Mucosa of rectum (tissue), 2 donors: ENCODE data around the gene XDH.
A peak's percentile ranks its signal among the peaks of the same experiment; 100 is the strongest.

Experiments
- H3K27ac ChIP-seq, 2 donors: one replicate each; pipeline ENCODE4 v1.7.0; 2013; ENCODE audit warnings: inconsistent platforms in 2 of 2, low read depth in 2 of 2, low read length in 2 of 2
- H3K27me3 ChIP-seq, 2 donors: one replicate each; pipeline ENCODE4 v1.7.0; 2013; ENCODE audit warnings: low read length in 2 of 2; ENCODE audit not compliant: control insufficient read depth in 2 of 2, insufficient read depth in 2 of 2
- H3K36me3 ChIP-seq, 2 donors: one replicate each; pipeline ENCODE4 v1.7.0; 2013; ENCODE audit warnings: low read length in 2 of 2; ENCODE audit not compliant: control insufficient read depth in 2 of 2, insufficient read depth in 2 of 2
- H3K4me1 ChIP-seq, 2 donors: one replicate each; pipeline ENCODE4 v1.7.0; 2013; ENCODE audit warnings: low read length in 2 of 2, mild to moderate bottlenecking in 1 of 2; ENCODE audit not compliant: control insufficient read depth in 2 of 2, insufficient read depth in 2 of 2
- H3K4me3 ChIP-seq, 2 donors: one replicate each; pipeline ENCODE4 v1.7.0; 2013; ENCODE audit warnings: low read length in 2 of 2
- H3K9ac ChIP-seq, 2 donors: one replicate each; pipeline ENCODE4 v1.7.0; 2013; ENCODE audit warnings: low read length in 2 of 2, low read depth in 1 of 2, mild to moderate bottlenecking in 1 of 2
- H3K9me3 ChIP-seq, 2 donors: one replicate each; pipeline ENCODE4 v1.7.0; 2013; ENCODE audit warnings: low read length in 2 of 2; ENCODE audit not compliant: control insufficient read depth in 2 of 2
- donor health status: healthy.
- donor health status: Normal muscosa, but diverticular disease.

The XDH gene

GRCh38 chr2:31414601-31415241, at the start of gene XDH:
TSS of gene XDH (minus strand) at chr2:31414742. CDS start at chr2:31414666, 76 bp downstream.
- H3K9me3 ChIP-seq, result no peaks in the 10 kb centered on the region
- peak within 1 kb of the TSS; percentile 80 for H3K27ac ChIP-seq
- H3K4me3 ChIP-seq, result peak within 1 kb of the TSS; percentile 66 to 71
- H3K9ac ChIP-seq, result peak within 1 kb of the TSS; percentile 38 to 49
- H3K4me1 ChIP-seq, result peaks cover 14 to 17% of the 10 kb centered on the region in 2 donors
- no peaks in the 10 kb centered on the region for H3K36me3 ChIP-seq
- no peaks in the 10 kb centered on the region for H3K27me3 ChIP-seq

- Histone ChIP-seq H3K4me3 (no peak overlapping the region), H3K9me3 (no peaks in the 10 kb centered on the region), H3K36me3 (no peaks in the 10 kb centered on the region), H3K27ac (no peak overlapping the region), H3K27me3 (no peaks in the 10 kb centered on the region), H3K9ac (no peak overlapping the region), H3K4me1 (no peaks in the 10 kb centered on the region)
These were observed 43.1 kb upstream of the XDH start for GRCh38 chr2:31457651-31458050.

- Histone ChIP-seq H3K27ac (no peak overlapping the region), H3K9ac (no peak overlapping the region), H3K36me3 (no peaks in the 10 kb centered on the region), H3K27me3 (no peaks in the 10 kb centered on the region), H3K4me1 (no peaks in the 10 kb centered on the region), H3K9me3 (peaks cover 0 to 2% of the 10 kb centered on the region in 2 donors), H3K4me3 (no peak overlapping the region)
These were observed 32.3 kb upstream of the XDH start for GRCh38 chr2:31446848-31447247.

- H3K4me3 ChIP-seq, result no peak overlapping the region
These were observed 27.8 kb upstream of the XDH start for GRCh38 chr2:31442376-31442775.

GRCh38 chr2:31440764-31441163, 26.2 kb upstream of the XDH start:
- Histone ChIP-seq H3K4me1 (no peaks in the 10 kb centered on the region), H3K27me3 (no peaks in the 10 kb centered on the region), H3K27ac (no peak overlapping the region), H3K36me3 (no peaks in the 10 kb centered on the region), H3K9ac (no peak overlapping the region), H3K4me3 (no peak overlapping the region), H3K9me3 (no peaks in the 10 kb centered on the region)

More at GRCh38 chr2:31442376-31442775, 27.8 kb upstream of the XDH start:
- H3K4me1 ChIP-seq, result no peaks in the 10 kb centered on the region
- no peak overlapping the region for H3K9ac ChIP-seq
- no peaks in the 10 kb centered on the region for H3K36me3 ChIP-seq
- H3K27ac ChIP-seq, result no peak overlapping the region
- H3K9me3 ChIP-seq, result no peaks in the 10 kb centered on the region
- H3K27me3 ChIP-seq, result no peaks in the 10 kb centered on the region

- Histone ChIP-seq H3K9ac (no peak overlapping the region), H3K27ac (no peak overlapping the region), H3K9me3 (no peaks in the 10 kb centered on the region), H3K36me3 (no peaks in the 10 kb centered on the region), H3K4me3 (no peak overlapping the region), H3K4me1 (peaks cover 0 to 6% of the 10 kb centered on the region in 2 donors), H3K27me3 (no peaks in the 10 kb centered on the region)
These were observed 20.4 kb upstream of the XDH start for GRCh38 chr2:31434911-31435310.

GRCh38 chr2:31433541-31433940, 19.0 kb upstream of the XDH start:
- Histone ChIP-seq H3K9ac (no peak overlapping the region), H3K9me3 (no peaks in the 10 kb centered on the region), H3K4me1 (peaks cover 0 to 6% of the 10 kb centered on the region in 2 donors), H3K4me3 (no peak overlapping the region), H3K27ac (no peak overlapping the region), H3K27me3 (no peaks in the 10 kb centered on the region), H3K36me3 (no peaks in the 10 kb centered on the region)

GRCh38 chr2:31430439-31431165, 16.1 kb upstream of the XDH start:
- peaks cover 0 to 6% of the 10 kb centered on the region in 2 donors for H3K4me1 ChIP-seq

GRCh38 chr2:31429759-31430438, 15.4 kb upstream of the XDH start:
- H3K9me3 ChIP-seq, result no peaks in the 10 kb centered on the region
- no peaks in the 10 kb centered on the region for H3K36me3 ChIP-seq
- no peak overlapping the region for H3K9ac ChIP-seq
- H3K27ac ChIP-seq, result peak overlapping the region in 1 of 2 donors; percentile 2
- H3K4me1 ChIP-seq, result peaks cover 0 to 6% of the 10 kb centered on the region in 2 donors
- no peaks in the 10 kb centered on the region for H3K27me3 ChIP-seq
- H3K4me3 ChIP-seq, result no peak overlapping the region

More at GRCh38 chr2:31430439-31431165, 16.1 kb upstream of the XDH start:
- no peak overlapping the region for H3K27ac ChIP-seq
- no peak overlapping the region for H3K4me3 ChIP-seq
- no peaks in the 10 kb centered on the region for H3K9me3 ChIP-seq
- no peak overlapping the region for H3K9ac ChIP-seq
- H3K36me3 ChIP-seq, result no peaks in the 10 kb centered on the region
- no peaks in the 10 kb centered on the region for H3K27me3 ChIP-seq

- no peaks in the 10 kb centered on the region for H3K36me3 ChIP-seq
- no peaks in the 10 kb centered on the region for H3K9me3 ChIP-seq
- H3K9ac ChIP-seq, result no peak overlapping the region
- no peak overlapping the region for H3K4me3 ChIP-seq
- peaks cover 0 to 6% of the 10 kb centered on the region in 2 donors for H3K4me1 ChIP-seq
- no peaks in the 10 kb centered on the region for H3K27me3 ChIP-seq
- peak overlapping the region in 1 of 2 donors; percentile 2 for H3K27ac ChIP-seq
These were observed 14.5 kb upstream of the XDH start for GRCh38 chr2:31429040-31429439.
